H1 (cell line): ENCODE data around the gene KIAA0040. TPM values are rescaled to one million over a fixed set of nuclear protein-coding genes. Genes with fewer than 3 reads are reported as not detected.
A peak's percentile ranks its signal among the peaks of the same experiment; 100 is the strongest.

Experiments used
- CTCF ChIA-PET: fragments of 300-600 bp; sonication (Branson Sonifier 250); formaldehyde crosslinking; loops from one replicate; lab custom pipeline; 2021; ENCODE audit not compliant: partially characterized antibody; lab: Charles Lee
- POLR2A ChIA-PET: fragments of 300-600 bp; sonication (Branson Sonifier 250); formaldehyde crosslinking; loops from one replicate; lab custom pipeline; 2021; ENCODE audit warnings: inconsistent platforms; ENCODE audit not compliant: partially characterized antibody; lab: Charles Lee
- DNase-seq, 2 experiments: peaks; one replicate each; pipeline versions ENCODE4 v3.0.0 to v3.0.0-alpha.2; 2010 to 2022; ENCODE audit warnings: low spot score in 2 of 2, low read depth in 1 of 2, mixed read lengths in 1 of 2
- FAIRE-seq: peaks from 2 replicates; lab custom pipeline; 2011; peaks lifted over from hg19 to GRCh38; lab: Jason Lieb, UNC
- H2AFZ ChIP-seq: 2 replicates; pipeline ENCODE4 v1.8.1; 2012; ENCODE audit warnings: low read length, inconsistent platforms
- H2AK5ac ChIP-seq: 2 replicates; pipeline ENCODE4 v1.6.1; 2013; ENCODE audit warnings: low read depth, low read length
- H2BK120ac ChIP-seq: replicated peaks from 2 replicates; pipeline ENCODE3; 2013; ENCODE audit warnings: low read depth, low read length, inconsistent platforms
- H2BK12ac ChIP-seq: 2 replicates; pipeline ENCODE4 v1.6.1; 2013; ENCODE audit warnings: low read depth, low read length
- H2BK15ac ChIP-seq: 2 replicates; pipeline ENCODE4 v1.6.1; 2013; ENCODE audit warnings: low read length
- H2BK20ac ChIP-seq: 2 replicates; pipeline ENCODE4 v1.6.1; 2013; ENCODE audit warnings: low read length
- H2BK5ac ChIP-seq: 2 replicates; pipeline ENCODE4 v1.6.1; 2013; ENCODE audit warnings: low read depth, low read length
- H3K14ac ChIP-seq: 2 replicates; pipeline ENCODE4 v1.6.1; 2013; ENCODE audit warnings: inconsistent platforms; ENCODE audit not compliant: insufficient read length
- H3K18ac ChIP-seq: 2 replicates; pipeline ENCODE4 v1.6.1; 2013; ENCODE audit warnings: low read length; ENCODE audit errors: extremely low read depth
- H3K23ac ChIP-seq: 2 replicates; pipeline ENCODE4 v1.6.1; 2013; ENCODE audit warnings: inconsistent platforms; ENCODE audit not compliant: insufficient read length
- H3K23me2 ChIP-seq: 2 replicates; pipeline ENCODE4 v1.6.1; 2013; ENCODE audit warnings: low read depth, low read length
- H3K27ac ChIP-seq: 2 replicates; pipeline ENCODE4 v1.6.1; 2011; ENCODE audit warnings: low read depth, low read length, inconsistent platforms
- H3K27me3 ChIP-seq, 4 experiments: replicated peaks in 1 of 4; 1 replicate in 1 of 4; 2 replicates in 3 of 4; pipeline versions ENCODE4 v1.6.1 to v1.8.1; 2011 to 2013; ENCODE audit warnings: low read length in 3 of 4, mild to moderate bottlenecking in 3 of 4, inconsistent platforms in 2 of 4, mixed read lengths in 2 of 4, moderate library complexity in 1 of 4; ENCODE audit not compliant: control insufficient read depth in 3 of 4, insufficient read depth in 3 of 4; ENCODE audit errors: extremely low read depth in 1 of 4
- H3K36me3 ChIP-seq, 4 experiments: 2 replicates each; pipeline versions ENCODE4 v1.6.1 to v1.8.1; 2011 to 2013; ENCODE audit warnings: mild to moderate bottlenecking in 4 of 4, low read length in 3 of 4, moderate library complexity in 2 of 4, control low read depth in 1 of 4, inconsistent platforms in 1 of 4; ENCODE audit not compliant: insufficient read depth in 4 of 4, control insufficient read depth in 2 of 4
- H3K4ac ChIP-seq: replicated peaks from 2 replicates; pipeline ENCODE3; 2013; ENCODE audit warnings: low read length, low read depth, mixed read lengths, inconsistent platforms; ENCODE audit not compliant: insufficient read length
- H3K4me1 ChIP-seq, 4 experiments: replicated peaks in 1 of 4; 1 replicate in 1 of 4; 2 replicates in 3 of 4; pipeline versions ENCODE4 v1.6.1 to v1.8.1; 2011 to 2013; ENCODE audit warnings: low read length in 3 of 4, inconsistent platforms in 2 of 4, mixed read lengths in 1 of 4; ENCODE audit not compliant: insufficient read depth in 4 of 4, control insufficient read depth in 3 of 4
- H3K4me2 ChIP-seq, 2 experiments: 2 replicates each; pipeline versions ENCODE4 v1.6.1 to v1.8.1; 2011 to 2013; ENCODE audit warnings: low read depth in 2 of 2, low read length in 2 of 2, control low read depth in 1 of 2, inconsistent platforms in 1 of 2, mild to moderate bottlenecking in 1 of 2; ENCODE audit not compliant: insufficient read depth in 1 of 2
- H3K4me3 ChIP-seq, 4 experiments: fragments of 200-600, 300-600 bp in 1 of 4; sonication (generic), shearing (Covaris generic), sonication (Bioruptor Twin) in 1 of 4; 2 replicates each; pipeline versions ENCODE4 v1.5.1 to v1.8.1; 2011 to 2016; ENCODE audit warnings: low read length in 4 of 4, low read depth in 3 of 4, control low read depth in 2 of 4, inconsistent platforms in 2 of 4, mild to moderate bottlenecking in 2 of 4, mixed read lengths in 1 of 4, moderate library complexity in 1 of 4; ENCODE audit not compliant: insufficient read depth in 2 of 4; ENCODE audit errors: extremely low read depth in 1 of 4
- H3K56ac ChIP-seq: replicated peaks from 2 replicates; pipeline ENCODE3; 2013; ENCODE audit warnings: low read depth, mild to moderate bottlenecking, mixed read lengths, low read length, inconsistent platforms; ENCODE audit not compliant: insufficient read length
- H3K79me1 ChIP-seq: 2 replicates; pipeline ENCODE4 v1.6.1; 2013; ENCODE audit warnings: low read depth, low read length, control low read depth
- H3K79me2 ChIP-seq, 2 experiments: 2 replicates each; pipeline versions ENCODE4 v1.6.1 to v1.8.1; 2012 to 2013; ENCODE audit warnings: low read length in 2 of 2, mild to moderate bottlenecking in 2 of 2, inconsistent platforms in 1 of 2; ENCODE audit not compliant: insufficient read depth in 2 of 2, control insufficient read depth in 1 of 2
- H3K9ac ChIP-seq, 4 experiments: replicated peaks in 1 of 4; 1 replicate in 1 of 4; 2 replicates in 3 of 4; pipeline versions ENCODE4 v1.6.1 to v1.8.1; 2011 to 2013; ENCODE audit warnings: low read depth in 3 of 4, low read length in 3 of 4, control low read depth in 2 of 4, mild to moderate bottlenecking in 2 of 4, moderate library complexity in 2 of 4, inconsistent platforms in 1 of 4; ENCODE audit errors: extremely low read depth in 1 of 4
- H3K9me3 ChIP-seq, 2 experiments: 2 replicates each; pipeline versions ENCODE4 v1.6.1 to v1.8.1; 2012 to 2013; ENCODE audit warnings: mild to moderate bottlenecking in 2 of 2, moderate library complexity in 2 of 2, control low read depth in 1 of 2, inconsistent platforms in 1 of 2, low read depth in 1 of 2, low read length in 1 of 2, mixed read lengths in 1 of 2; ENCODE audit not compliant: insufficient read depth in 2 of 2
- H4K20me1 ChIP-seq, 2 experiments: replicated peaks in 1 of 2; 2 replicates each; pipeline versions ENCODE3 to v1.8.1; 2011 to 2013; ENCODE audit warnings: inconsistent platforms in 2 of 2, low read length in 2 of 2, mild to moderate bottlenecking in 1 of 2; ENCODE audit not compliant: insufficient read depth in 2 of 2, control insufficient read depth in 1 of 2
- H4K5ac ChIP-seq: 2 replicates; pipeline ENCODE4 v1.6.1; 2013; ENCODE audit warnings: low read length, low read depth, mixed read lengths, inconsistent platforms; ENCODE audit not compliant: insufficient read length
- H4K8ac ChIP-seq: 2 replicates; pipeline ENCODE4 v1.8.0; 2013; ENCODE audit warnings: mild to moderate bottlenecking, moderate library complexity, low read length, inconsistent platforms; ENCODE audit not compliant: insufficient read depth; ENCODE audit errors: extremely low read depth
- H4K91ac ChIP-seq: replicated peaks from 2 replicates; pipeline ENCODE3; 2013; ENCODE audit warnings: low read length, mixed read lengths, inconsistent platforms; ENCODE audit not compliant: insufficient read length
- CEBPB ChIP-seq: IDR thresholded peaks from 2 replicates; pipeline ENCODE4 v1.6.1; 2012; ENCODE audit warnings: low read depth, low read length
- EP300 ChIP-seq, 2 experiments: IDR thresholded peaks; 1 replicate in 1 of 2; 2 replicates in 1 of 2; pipeline ENCODE4 v1.6.1; 2011 to 2012; ENCODE audit warnings: low read depth in 2 of 2, low read length in 2 of 2, mild to moderate bottlenecking in 2 of 2, borderline replicate concordance in 1 of 2, inconsistent platforms in 1 of 2, moderate library complexity in 1 of 2
- HDAC2 ChIP-seq, 2 experiments: fragments of 300-600 bp in 1 of 2; sonication (generic) in 1 of 2; IDR thresholded peaks; 2 replicates each; pipeline ENCODE4 v1.6.1; 2011 to 2012; ENCODE audit warnings: low read depth in 2 of 2, low read length in 2 of 2, mild to moderate bottlenecking in 2 of 2, moderate library complexity in 2 of 2, borderline replicate concordance in 1 of 2, inconsistent platforms in 1 of 2
- HDAC6 ChIP-seq: IDR thresholded peaks from one replicate; pipeline ENCODE4 v1.7.1; 2012; ENCODE audit warnings: low read depth, mild to moderate bottlenecking, inconsistent platforms, low read length, moderate library complexity
- MAFK ChIP-seq: IDR thresholded peaks from 2 replicates; pipeline ENCODE4 v1.6.1; 2012; ENCODE audit warnings: low read depth, mild to moderate bottlenecking, improper control_type of control experiment, low read length
- WGBS, 2 experiments: shearing (Covaris generic) in 1 of 2; methylation state at CpG; one replicate each; pipeline versions ENCODE4 v1.1.6 to v1.1.7; 2013 to 2015; ENCODE audit warnings: low lambda C conversion rate in 2 of 2, mixed read lengths in 2 of 2, inconsistent platforms in 1 of 2, low coverage in 1 of 2, missing lambda C conversion rate in 1 of 2; ENCODE audit not compliant: insufficient replicate concordance in 2 of 2, insufficient coverage in 1 of 2, insufficient read length in 1 of 2; ENCODE audit errors: extremely low coverage in 1 of 2, missing lambda C conversion rate in 1 of 2; 5-methylcytosine and 5-hydroxymethylcytosine counted together
- polyA plus RNA-seq, 7 experiments: library from polyadenylated mRNA; depleted of rRNA in 3 of 7; stranded (reverse) in 5 of 7; unstranded in 2 of 7; fragments of >200 nt in 5 of 7; fragments of 200-250 nt in 2 of 7; gene quantifications; 1 replicate in 5 of 7; 2 replicates in 1 of 7; 4 replicates in 1 of 7; pipeline versions ENCODE4 v1.2.1 to v1.2.3, GENCODE V29; 2011 to 2013; ENCODE audit warnings: missing spikeins in 2 of 7, mixed read lengths in 2 of 7
- total RNA-seq: library from RNA; stranded (reverse); fragmentation: NEBNext Ultra II Directional; extraction: Animal tissue kit (Norgen Biotek cat#: 25700); gene quantifications from 2 replicates; pipeline ENCODE4 v1.2.1, GENCODE V29; 2021

Gene KIAA0040
- total and polyA plus RNA-seq, 2 of the 8 experiments (the other 6 are each of a cell fraction or from before 2014, with no cell fraction given), result 11.0 to 14.1 TPM

DNA sequence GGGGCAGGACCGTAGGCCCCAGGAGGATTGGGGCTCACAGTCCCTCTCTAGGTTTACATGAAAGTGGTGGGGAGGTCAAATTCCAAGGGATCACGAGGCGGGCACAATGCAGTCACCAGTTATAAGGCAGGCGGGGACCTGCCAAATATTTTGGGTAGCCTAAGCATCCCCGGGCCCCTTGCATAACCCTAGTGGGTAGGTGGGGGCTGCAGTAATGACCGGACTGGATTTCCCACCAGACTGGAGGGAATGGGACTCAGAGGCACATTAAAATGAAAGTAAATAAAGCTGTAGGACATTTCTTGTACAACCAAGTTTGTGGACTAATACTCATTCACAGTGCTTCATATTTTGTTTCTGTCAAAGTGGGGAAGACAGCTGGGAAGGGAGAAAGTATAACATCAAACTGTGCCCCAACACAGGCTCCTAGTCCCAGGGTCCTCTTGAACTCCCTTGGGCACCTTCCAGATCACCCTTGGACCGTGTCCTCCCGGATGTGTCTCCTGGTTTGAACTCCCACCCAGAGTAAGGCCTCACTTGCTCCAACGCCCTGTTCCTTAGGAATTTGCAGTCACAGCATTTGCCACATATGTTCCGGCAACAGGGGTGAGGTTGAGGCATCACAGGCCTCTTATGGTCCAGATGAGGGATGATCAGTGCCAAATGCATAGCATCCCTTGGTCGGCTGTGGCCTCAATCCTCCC, 28.4 kb upstream of the KIAA0040 start:
- Histone ChIP-seq H3K79me1 (no peaks in the 10 kb centered on the region), H2AK5ac (no peak overlapping the region), H3K4me1 (peaks cover 2 to 12% (median 6%) of the 10 kb centered on the region in 4 experiments), H3K36me3 (no peaks in the 10 kb centered on the region), H4K8ac (no peak overlapping the region; the same call in 1 of the 2 replicates), H4K5ac (no peak overlapping the region), H2BK15ac (peak overlapping the region; percentile 84; the same call in 1 of the 2 replicates), H3K9me3 (no peaks in the 10 kb centered on the region), H3K23ac (no peak overlapping the region), H3K4ac (no peak overlapping the region), H3K4me2 (peak overlapping the region; percentile 3 to 34; a peak in 1 of 4 replicates), H2BK20ac (peak overlapping the region; percentile 24; the same call in 1 of the 2 replicates), H2AFZ (peak overlapping the region; percentile 95), H4K91ac (no peak overlapping the region), H2BK12ac (no peak overlapping the region; the same call in 1 of the 2 replicates), H3K27ac (no peak overlapping the region), H2BK120ac (no peak overlapping the region), H4K20me1 (no peaks in the 10 kb centered on the region), H3K4me3 (peak overlapping the region in 1 of 4 experiments; percentile 3; a peak in 1 of 8 replicates), H3K56ac (no peak overlapping the region), H3K79me2 (no peaks in the 10 kb centered on the region), H3K27me3 (no peaks in the 10 kb centered on the region; a peak in 1 of 7 replicates), H3K18ac (no peak overlapping the region; the same call in 1 of the 2 replicates), H3K23me2 (no peaks in the 10 kb centered on the region; the same call in 1 of the 2 replicates), H2BK5ac (0 out of 2 replicates have a peak overlapping the region, but pooled peaks have one; percentile 15), H3K14ac (no peak overlapping the region), H3K9ac (no peak overlapping the region)
- POLR2A ChIA-PET, result no interaction called here
- CTCF ChIA-PET, result interaction anchor here (0.6 to 4.3 kb wide), 24 partner anchors 21 to 191 kb away, joined by 3 to 43 read pairs (median 3); no protein-coding TSS in a partner anchor
- FAIRE-seq, result no peak
- 70% methylated on average over 11 of the region's 11 CpGs; no CpG with 5 or more reads in 1 of the 2 experiments for WGBS, 2 experiments
- peak in 1 of 2 experiments; percentile 51 for DNase-seq
- TF ChIP-seq HDAC2 (IDR thresholded peaks at IDR 0.05; ENCODE audit: borderline replicate concordance in 1 of 2, low read depth in 2 of 2, low read length in 2 of 2), result no peak
- no peak for TF ChIP-seq CEBPB
- TF ChIP-seq EP300 (IDR thresholded peaks at IDR 0.05; ENCODE audit: borderline replicate concordance in 1 of 2, low read depth in 2 of 2, low read length in 2 of 2), result no peak
- TF ChIP-seq MAFK, result no peak
- no peak for TF ChIP-seq HDAC6
